K562 (cell line): ENCODE data around the gene RIN3. TPM values are rescaled to one million over a fixed set of nuclear protein-coding genes. Genes with fewer than 3 reads are reported as not detected.

Experiments
- ATAC-seq: fragments of 200-7000 bp; cut with Tn5 transposase; 3 replicates; pipeline ENCODE4 v1.9.1; 2020; ENCODE audit warnings: moderate library complexity
- BruUV-seq: library from RNA; stranded (reverse); fragments of 400-500 nt; replicated peaks from 2 replicates; lab custom pipeline; 2021; lab: Mats Ljungman, UMichigan
- CTCF ChIA-PET: fragments of 300-600 bp; formaldehyde crosslinking; extraction: SDS; loops from one replicate; lab custom pipeline; 2021; ENCODE audit warnings: low intra/inter-chr PET ratio; lab: Yijun Ruan, JAX
- POLR2A ChIA-PET: fragments of 300-600, 350-650 bp; sonication (Branson Sonifier 250); formaldehyde crosslinking; extraction: SDS; loops from one replicate; lab custom pipeline; 2021; ENCODE audit warnings: antibody characterized with exemption, inconsistent platforms; lab: Yijun Ruan, JAX
- DNase-seq, 4 experiments: peaks; one replicate each; pipeline versions ENCODE4 v3.0.0 to v3.0.0-alpha.2; 2011 to 2018; ENCODE audit warnings: low spot score in 3 of 4, mixed read lengths in 3 of 4; ENCODE audit errors: extremely low read depth in 1 of 4
- FAIRE-seq: peaks from 2 replicates; lab custom pipeline; 2011; peaks lifted over from hg19 to GRCh38; lab: Jason Lieb, UNC
- H2AFZ ChIP-seq: 2 replicates; pipeline ENCODE4 v1.6.0; 2011; ENCODE audit warnings: low read depth, low read length, control low read depth, inconsistent platforms
- H3K27ac ChIP-seq: fragments of 200-600 bp; 3 replicates; pipeline ENCODE4 v1.8.0; 2011; ENCODE audit warnings: low read depth, mild to moderate bottlenecking, control low read depth, inconsistent platforms, low read length, moderate library complexity, mixed read lengths; ENCODE audit errors: extremely low read depth
- H3K27me3 ChIP-seq, 2 experiments: fragments of 300-600 bp in 1 of 2; 2 replicates in 1 of 2; 3 replicates in 1 of 2; pipeline versions ENCODE4 v1.6.0 to v1.8.0; 2011; ENCODE audit warnings: inconsistent platforms in 2 of 2, low read length in 2 of 2, mild to moderate bottlenecking in 1 of 2, mixed read lengths in 1 of 2, moderate library complexity in 1 of 2; ENCODE audit not compliant: control insufficient read depth in 2 of 2, insufficient read depth in 2 of 2
- H3K36me3 ChIP-seq: fragments of 300-600 bp; 3 replicates; pipeline ENCODE4 v1.8.0; 2011; ENCODE audit warnings: mild to moderate bottlenecking, low read length, inconsistent platforms; ENCODE audit not compliant: control insufficient read depth, insufficient read depth
- H3K4me1 ChIP-seq, 2 experiments: fragments of 200-600 bp in 1 of 2; replicated peaks in 1 of 2; 2 replicates in 1 of 2; 3 replicates in 1 of 2; pipeline versions ENCODE4 v1.5.1 to v1.8.0; 2011; ENCODE audit warnings: inconsistent platforms in 2 of 2, low read length in 2 of 2, mild to moderate bottlenecking in 1 of 2, mixed read lengths in 1 of 2, moderate library complexity in 1 of 2; ENCODE audit not compliant: control insufficient read depth in 2 of 2, insufficient read depth in 2 of 2
- H3K4me2 ChIP-seq: 2 replicates; pipeline ENCODE4 v1.6.1; 2011; ENCODE audit warnings: low read length, control low read depth, inconsistent platforms, mixed read lengths; ENCODE audit not compliant: insufficient read depth
- H3K4me3 ChIP-seq: fragments of 200-600 bp; sonication (generic), shearing (Covaris generic); 2 replicates; pipeline ENCODE4 v1.5.1; 2016; ENCODE audit warnings: control low read depth, inconsistent platforms
- H3K79me2 ChIP-seq: fragments of 200-600 bp; 3 replicates; pipeline ENCODE4 v1.8.0; 2011; ENCODE audit warnings: low read length, inconsistent platforms; ENCODE audit not compliant: control insufficient read depth, insufficient read depth
- H3K9ac ChIP-seq, 2 experiments: 2 replicates each; pipeline versions ENCODE4 v1.6.0 to v1.6.1; 2011; ENCODE audit warnings: low read depth in 2 of 2, low read length in 2 of 2, control low read depth in 1 of 2, inconsistent platforms in 1 of 2, mild to moderate bottlenecking in 1 of 2, mixed read lengths in 1 of 2; ENCODE audit not compliant: insufficient read depth in 1 of 2
- H3K9me1 ChIP-seq: one replicate; pipeline ENCODE4 v1.6.0; 2011; ENCODE audit warnings: inconsistent platforms, mild to moderate bottlenecking, low read length, moderate library complexity; ENCODE audit not compliant: control insufficient read depth, insufficient read depth
- H3K9me3 ChIP-seq: replicated peaks from 2 replicates; pipeline ENCODE4 v1.5.1; 2011; ENCODE audit warnings: low read depth, low read length, inconsistent platforms; ENCODE audit not compliant: control insufficient read depth, insufficient read depth
- H4K20me1 ChIP-seq: replicated peaks from 2 replicates; pipeline ENCODE4 v1.6.1; 2011; ENCODE audit warnings: low read length, inconsistent platforms, mixed read lengths; ENCODE audit not compliant: control insufficient read depth, insufficient read depth
- ARHGAP35 ChIP-seq: fragments of 450-650 bp; IDR thresholded peaks from 2 replicates; pipeline ENCODE4 v1.6.1; 2018; ENCODE audit not compliant: partially characterized antibody
- CEBPG ChIP-seq, 3 experiments: fragments of 200-800 bp in 1 of 3; sonication (Bioruptor generic) in 1 of 3; sonication (generic) in 1 of 3; formaldehyde crosslinking in 1 of 3; IDR thresholded peaks in 2 of 3; conservative IDR thresholded peaks in 1 of 3; 2 replicates each; pipeline versions ENCODE4 v1.6.1 to v1.8.0; 2016 to 2022; ENCODE audit warnings: missing compliant biosample characterization in 2 of 3, missing genetic modification characterization in 2 of 3, mild to moderate bottlenecking in 1 of 3, missing genetic modification reagents in 1 of 3
- CREB3 ChIP-seq: fragments of 450-650 bp; conservative IDR thresholded peaks from 2 replicates; pipeline ENCODE4 v1.6.1; 2016; ENCODE audit warnings: missing genetic modification characterization, low read depth, mild to moderate bottlenecking, missing compliant biosample characterization, moderate library complexity
- HMG20A ChIP-seq: fragments of 450-650 bp; formaldehyde crosslinking; conservative IDR thresholded peaks from 2 replicates; pipeline ENCODE4 v1.4.0; 2020; ENCODE audit warnings: mild to moderate bottlenecking, mixed read lengths
- ILK ChIP-seq: fragments of 450-650 bp; IDR thresholded peaks from 2 replicates; pipeline ENCODE4 v1.6.1; 2016; ENCODE audit warnings: missing genetic modification characterization, low read depth, mild to moderate bottlenecking, missing compliant biosample characterization, moderate library complexity, borderline replicate concordance
- KLF1 ChIP-seq: fragments of 450-650 bp; IDR thresholded peaks from 2 replicates; pipeline ENCODE4 v1.6.1; 2016; ENCODE audit warnings: missing genetic modification characterization, missing compliant biosample characterization
- MXI1 ChIP-seq: IDR thresholded peaks from 2 replicates; pipeline ENCODE4 v1.6.1; 2011; ENCODE audit warnings: low read depth, mild to moderate bottlenecking, improper control_type of control experiment, low read length
- NFE2L1 ChIP-seq: fragments of 450-650 bp; IDR thresholded peaks from 2 replicates; pipeline ENCODE4 v1.6.1; 2016; ENCODE audit warnings: missing genetic modification characterization, low read depth, mild to moderate bottlenecking, missing compliant biosample characterization, moderate library complexity, borderline replicate concordance
- PHB ChIP-seq: fragments of 250-450 bp; sonication (Bioruptor Pico); IDR thresholded peaks from 2 replicates; pipeline ENCODE4 v1.5.0; 2021
- PHF21A ChIP-seq: fragments of 450-650 bp; IDR thresholded peaks from 2 replicates; pipeline ENCODE4 v1.6.1; 2017; ENCODE audit warnings: low read depth, borderline replicate concordance
- STAT5B ChIP-seq: fragments of 250-450 bp; sonication (Bioruptor Pico); IDR thresholded peaks from 2 replicates; pipeline ENCODE4 v1.8.0; 2021; ENCODE audit warnings: mild to moderate bottlenecking, inconsistent platforms
- TFE3 ChIP-seq: fragments of 450-650 bp; formaldehyde crosslinking; IDR thresholded peaks from 2 replicates; pipeline ENCODE4 v1.4.0; 2020; ENCODE audit warnings: mild to moderate bottlenecking, mixed read lengths
- THAP7 ChIP-seq: fragments of 250-450 bp; sonication (Bioruptor Pico); IDR thresholded peaks from 2 replicates; pipeline ENCODE4 v1.5.0; 2021
- U2AF1 ChIP-seq: fragments of 200-400 bp; formaldehyde crosslinking; optimal IDR thresholded peaks from 2 replicates; pipeline ENCODE3; 2017; ENCODE audit warnings: mild to moderate bottlenecking, low read depth, low read length, moderate library complexity
- ZBED1 ChIP-seq: IDR thresholded peaks from 2 replicates; pipeline ENCODE4 v1.6.1; 2014
- ZBTB43 ChIP-seq: sonication (generic); formaldehyde crosslinking; IDR thresholded peaks from 2 replicates; pipeline ENCODE4 v1.8.0; 2023; ENCODE audit warnings: mild to moderate bottlenecking, missing genetic modification reagents
- ZC3H8 ChIP-seq: fragments of 450-650 bp; IDR thresholded peaks from 2 replicates; pipeline ENCODE4 v1.6.1; 2017
- ZFP36 ChIP-seq: fragments of 150-350 bp; IDR thresholded peaks from 2 replicates; pipeline ENCODE4 v1.6.1; 2018; ENCODE audit warnings: low read length, low read depth; ENCODE audit not compliant: partially characterized antibody
- ZNF174 ChIP-seq: fragments of 250-450 bp; sonication (Bioruptor Pico); IDR thresholded peaks from 2 replicates; pipeline ENCODE4 v1.4.0; 2020; ENCODE audit warnings: mild to moderate bottlenecking
- WGBS: fragments of 100-300 bp; shearing (Covaris generic); methylation state at CpG from one replicate; pipeline ENCODE4 v1.1.6; 2016; ENCODE audit warnings: low coverage, mixed read lengths; ENCODE audit not compliant: insufficient coverage; ENCODE audit errors: missing lambda C conversion rate; 5-methylcytosine and 5-hydroxymethylcytosine counted together
- in situ Hi-C: fragments of 300-500 bp; cut with MboI; formaldehyde crosslinking; loops from 4 replicates; pipeline ENCODE4 v1.15.0; 2018; ENCODE audit warnings: inconsistent platforms, mixed read lengths
- intact Hi-C: fragments of 100-400 bp; cut with micrococcal nuclease; formaldehyde crosslinking; loops from 2 replicates; pipeline ENCODE4 v1.14.2; 2022
- polyA plus RNA-seq, 8 experiments: library from polyadenylated mRNA; depleted of rRNA in 4 of 8; stranded (reverse) in 5 of 8; unstranded in 3 of 8; fragments of >200 nt; fragmentation: Nextera tagmentation in 2 of 8; fragmentation: Illumina TruSeq in 1 of 8; extraction: Ambion mirVana in 2 of 8; extraction: Trizol in 1 of 8; gene quantifications; 2 replicates each; pipeline versions ENCODE4 v1.2.1 to v1.2.3, GENCODE V29; 2011 to 2014; ENCODE audit warnings: inconsistent platforms in 1 of 8, missing spikeins in 1 of 8
- total RNA-seq, 7 experiments: library from RNA; depleted of rRNA in 6 of 7; stranded (reverse); fragments of >200 nt in 6 of 7; fragmentation: Illumina TruSeq in 2 of 7; extraction: Trizol in 2 of 7; gene quantifications; 2 replicates each; pipeline versions ENCODE4 v1.2.1 to v1.2.3, GENCODE V29; 2011 to 2021; ENCODE audit warnings: low replicate concordance in 1 of 7

The RIN3 gene
- total and polyA plus RNA-seq, 9 of the 15 experiments (the other 6 are each of a cell fraction or from before 2014, with no cell fraction given), result 0.01 to 0.49 (median 0.08) TPM; not detected in 5

- in situ Hi-C loops (no loop called here), intact Hi-C loops (no loop called here)
- Histone ChIP-seq H3K9ac (no peak overlapping the region), H3K27ac (no peak overlapping the region), H4K20me1 (no peaks in the 10 kb centered on the region), H2AFZ (no peak overlapping the region), H3K4me3 (no peak overlapping the region), H3K36me3 (no peaks in the 10 kb centered on the region), H3K79me2 (no peaks in the 10 kb centered on the region), H3K4me2 (no peak overlapping the region), H3K27me3 (peaks cover 0 to 12% of the 10 kb centered on the region in 2 experiments; a peak in 1 of 5 replicates)
- CTCF ChIA-PET, result no interaction called here
- ATAC-seq, result no peak
- WGBS, result 0% methylated on average over 4 of the region's 4 CpGs
- no TSS peak for BruUV-seq
- no peak for FAIRE-seq
- TF ChIP-seq U2AF1 (no peak), HMG20A (CRISPR knock-in tag) (no peak), ARHGAP35 (no peak), NFE2L1 (tag) (no peak), PHF21A (no peak), MXI1 (no peak), ZC3H8 (no peak), KLF1 (no peak), ILK (tag) (no peak), ZNF174 (CRISPR knock-in tag) (no peak), TFE3 (CRISPR knock-in tag) (no peak), ZFP36 (no peak), THAP7 (CRISPR knock-in tag) (no peak), CEBPG (CRISPR knock-in tag; IDR thresholded peaks at IDR 0.05) (no peak), CEBPG (tag; conservative IDR thresholded peaks at IDR 0.05 in 1 of 2, IDR thresholded peaks at IDR 0.05 in 1 of 2) (no peak), ZBED1 (no peak), PHB (CRISPR knock-in tag) (no peak), ZBTB43 (CRISPR knock-in tag) (no peak), CREB3 (tag) (no peak), STAT5B (no peak)
- TF ChIP-seq, all 486 proteins: peak for 0
- Histone ChIP-seq H3K9me1 (no peaks in the 10 kb centered on the region), H3K4me1 (no peaks in the 10 kb centered on the region; a peak in 1 of 5 replicates), H3K9me3 (no peaks in the 10 kb centered on the region)
- DNase-seq, result no peak
- POLR2A ChIA-PET, result no interaction called here
These were observed 163.6 kb downstream of the RIN3 start for GRCh38 chr14:92677087-92677668.
